NCI-H187 (cell line): ENCODE measurements around the gene QRICH1.

Source experiments
- DNase-seq, 2 experiments: peaks; one replicate each; lab custom pipeline; 2025; lab: John Stamatoyannopoulos, UW

QRICH1 gene

GRCh38 chr3:49119036-49119435 lies 25.2 kb upstream of the QRICH1 start:
- no peak for DNase-seq

GRCh38 chr3:49112262-49112661 lies 18.4 kb upstream of the QRICH1 start:
- DNase-seq = no peak

GRCh38 chr3:49111347-49111746 lies 17.5 kb upstream of the QRICH1 start:
- no peak for DNase-seq

GRCh38 chr3:49110780-49111179 lies 16.9 kb upstream of the QRICH1 start:
- no peak for DNase-seq

GRCh38 chr3:49108346-49108745 lies 14.5 kb upstream of the QRICH1 start:
- no peak for DNase-seq

- DNase-seq = peak; percentile 22 to 40
Observed at GRCh38 chr3:49104427-49105291, 10.8 kb upstream of the QRICH1 start, which contains the start of gene QARS1. Gene QARS1, minus strand, starts transcription at chr3:49104757. Its CDS starts 24 bp downstream, at chr3:49104733.

- DNase-seq = no peak
Observed at GRCh38 chr3:49104052-49104426, 10.2 kb upstream of the QRICH1 start.

- DNase-seq = no peak
Observed at GRCh38 chr3:49100046-49100615, 6.3 kb upstream of the QRICH1 start.

- DNase-seq = no peak
Observed at GRCh38 chr3:49098910-49099630, 5.2 kb upstream of the QRICH1 start.

GRCh38 chr3:49098429-49098828 lies 4.6 kb upstream of the QRICH1 start:
- no peak for DNase-seq

- DNase-seq = no peak
Observed at GRCh38 chr3:49092938-49093852, 676 bp downstream of the QRICH1 start.

- DNase-seq = no peak
Observed at GRCh38 chr3:49081429-49081828, 12.4 kb downstream of the QRICH1 start.

- DNase-seq = no peak
Observed at GRCh38 chr3:49079270-49079669, 14.6 kb downstream of the QRICH1 start.

- no peak for DNase-seq
Observed at GRCh38 chr3:49076646-49077045, 17.2 kb downstream of the QRICH1 start.

GRCh38 chr3:49076116-49076515 lies 17.8 kb downstream of the QRICH1 start:
- no peak for DNase-seq

GRCh38 chr3:49058011-49058410 lies 35.9 kb downstream of the QRICH1 start:
- no peak for DNase-seq

- no peak for DNase-seq
Observed at GRCh38 chr3:49057268-49057667, 36.6 kb downstream of the QRICH1 start.

GRCh38 chr3:49054344-49054862 lies 39.5 kb downstream of the QRICH1 start:
- no peak for DNase-seq

GRCh38 chr3:49053543-49053942 lies 40.3 kb downstream of the QRICH1 start:
- no peak for DNase-seq

GRCh38 chr3:49035281-49035680 lies 58.6 kb downstream of the QRICH1 start:
- DNase-seq = no peak

- DNase-seq = no peak
Observed at GRCh38 chr3:49034650-49035049, 59.2 kb downstream of the QRICH1 start.
